B cell (primary cell): Measurements from ENCODE around the gene ERMARD.

Experiments
- EZH2 ChIP-seq: IDR thresholded peaks from 2 replicates; pipeline ENCODE4 v1.6.1; 2012; ENCODE audit warnings: borderline replicate concordance, low read depth, mild to moderate bottlenecking, moderate library complexity, low read length; ENCODE audit not compliant: insufficient read depth, poor library complexity, severe bottlenecking
- TF ChIP-seq, protein P1 (sequence below): fragments of 200-600 bp; IDR thresholded peaks from one replicate; pipeline ENCODE4 v1.8.0; 2022; ENCODE audit warnings: antibody characterized with exemption, mild to moderate bottlenecking

DNA sequence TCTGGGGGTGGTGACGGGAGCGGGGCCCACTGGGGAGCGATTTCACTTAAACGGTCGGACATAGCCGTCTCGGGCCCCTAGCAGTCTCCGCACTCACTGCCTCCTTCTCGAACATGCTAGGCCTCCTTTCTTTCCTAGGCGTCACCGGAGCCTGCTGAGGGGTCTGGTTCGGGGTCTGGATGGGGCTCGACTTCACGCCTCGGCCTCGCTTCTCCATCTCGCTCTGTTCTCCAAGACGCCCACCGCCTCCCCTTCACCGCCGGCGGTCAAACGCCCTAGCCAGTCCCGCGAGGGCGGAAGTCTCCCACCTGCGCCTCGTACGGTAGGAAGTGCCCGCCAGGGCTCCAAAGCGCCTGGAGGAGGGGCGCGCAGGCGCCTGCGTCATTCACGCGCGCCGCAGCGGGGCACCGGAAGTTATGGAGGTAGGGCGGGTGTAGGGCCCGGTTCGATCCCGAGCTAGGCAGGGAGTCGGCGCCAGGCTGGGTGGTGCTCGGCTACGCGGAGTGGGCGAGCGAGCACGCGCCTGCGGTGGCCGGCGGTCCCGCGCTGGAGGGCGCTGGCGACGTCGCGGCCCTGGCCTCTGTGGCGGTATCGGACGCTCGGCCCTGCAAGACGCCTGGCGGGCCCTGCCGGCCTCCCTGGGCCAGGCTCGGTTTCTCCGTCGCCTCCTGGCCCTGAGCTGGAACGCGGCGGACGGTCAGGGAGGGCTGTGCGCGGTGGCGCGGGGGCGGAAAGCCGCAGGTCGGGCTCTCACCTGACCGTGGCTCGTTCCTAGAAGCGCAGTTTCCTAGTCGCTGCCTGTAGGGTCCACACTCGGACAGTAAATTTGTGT, at the start of gene ERMARD, which contains the start of gene DYNLT2:
- TF ChIP-seq, protein P1, sequence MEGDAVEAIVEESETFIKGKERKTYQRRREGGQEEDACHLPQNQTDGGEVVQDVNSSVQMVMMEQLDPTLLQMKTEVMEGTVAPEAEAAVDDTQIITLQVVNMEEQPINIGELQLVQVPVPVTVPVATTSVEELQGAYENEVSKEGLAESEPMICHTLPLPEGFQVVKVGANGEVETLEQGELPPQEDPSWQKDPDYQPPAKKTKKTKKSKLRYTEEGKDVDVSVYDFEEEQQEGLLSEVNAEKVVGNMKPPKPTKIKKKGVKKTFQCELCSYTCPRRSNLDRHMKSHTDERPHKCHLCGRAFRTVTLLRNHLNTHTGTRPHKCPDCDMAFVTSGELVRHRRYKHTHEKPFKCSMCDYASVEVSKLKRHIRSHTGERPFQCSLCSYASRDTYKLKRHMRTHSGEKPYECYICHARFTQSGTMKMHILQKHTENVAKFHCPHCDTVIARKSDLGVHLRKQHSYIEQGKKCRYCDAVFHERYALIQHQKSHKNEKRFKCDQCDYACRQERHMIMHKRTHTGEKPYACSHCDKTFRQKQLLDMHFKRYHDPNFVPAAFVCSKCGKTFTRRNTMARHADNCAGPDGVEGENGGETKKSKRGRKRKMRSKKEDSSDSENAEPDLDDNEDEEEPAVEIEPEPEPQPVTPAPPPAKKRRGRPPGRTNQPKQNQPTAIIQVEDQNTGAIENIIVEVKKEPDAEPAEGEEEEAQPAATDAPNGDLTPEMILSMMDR, result no peak
- TF ChIP-seq EZH2, result no peak
